GM20000 (cell line): ENCODE measurements around the gene TMEM234.

Source experiments
- DNase-seq: peaks from one replicate; pipeline ENCODE4 v3.0.0; 2012; ENCODE audit warnings: low spot score
- TF ChIP-seq, protein P1 (sequence below): IDR thresholded peaks from 2 replicates; pipeline ENCODE4 v1.5.1; 2012; ENCODE audit warnings: mild to moderate bottlenecking, control low read depth; ENCODE audit errors: extremely low read depth, missing control alignments

The TMEM234 gene

DNA sequence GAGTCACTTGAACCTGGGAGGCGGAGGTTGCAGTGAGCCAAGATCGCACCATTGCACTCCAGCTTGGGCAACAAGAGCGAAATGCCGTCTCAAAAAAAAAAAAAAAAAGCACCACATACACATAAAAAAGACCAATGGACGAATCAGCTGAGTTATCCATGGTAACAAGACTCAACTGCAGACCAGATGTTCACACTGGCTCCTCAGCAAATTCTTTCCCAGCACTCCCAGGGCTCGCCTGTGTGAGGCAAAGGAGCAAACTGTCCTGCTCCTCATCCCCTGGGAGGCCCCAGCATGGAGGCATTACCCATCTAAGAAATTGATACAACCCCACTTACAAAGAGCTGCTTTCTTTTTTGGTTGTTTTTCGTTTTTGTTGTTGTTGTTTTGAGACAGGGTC, 3.1 kb downstream of the TMEM234 start:
- no peak for DNase-seq
- TF ChIP-seq, protein P1, sequence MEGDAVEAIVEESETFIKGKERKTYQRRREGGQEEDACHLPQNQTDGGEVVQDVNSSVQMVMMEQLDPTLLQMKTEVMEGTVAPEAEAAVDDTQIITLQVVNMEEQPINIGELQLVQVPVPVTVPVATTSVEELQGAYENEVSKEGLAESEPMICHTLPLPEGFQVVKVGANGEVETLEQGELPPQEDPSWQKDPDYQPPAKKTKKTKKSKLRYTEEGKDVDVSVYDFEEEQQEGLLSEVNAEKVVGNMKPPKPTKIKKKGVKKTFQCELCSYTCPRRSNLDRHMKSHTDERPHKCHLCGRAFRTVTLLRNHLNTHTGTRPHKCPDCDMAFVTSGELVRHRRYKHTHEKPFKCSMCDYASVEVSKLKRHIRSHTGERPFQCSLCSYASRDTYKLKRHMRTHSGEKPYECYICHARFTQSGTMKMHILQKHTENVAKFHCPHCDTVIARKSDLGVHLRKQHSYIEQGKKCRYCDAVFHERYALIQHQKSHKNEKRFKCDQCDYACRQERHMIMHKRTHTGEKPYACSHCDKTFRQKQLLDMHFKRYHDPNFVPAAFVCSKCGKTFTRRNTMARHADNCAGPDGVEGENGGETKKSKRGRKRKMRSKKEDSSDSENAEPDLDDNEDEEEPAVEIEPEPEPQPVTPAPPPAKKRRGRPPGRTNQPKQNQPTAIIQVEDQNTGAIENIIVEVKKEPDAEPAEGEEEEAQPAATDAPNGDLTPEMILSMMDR: no peak

DNA sequence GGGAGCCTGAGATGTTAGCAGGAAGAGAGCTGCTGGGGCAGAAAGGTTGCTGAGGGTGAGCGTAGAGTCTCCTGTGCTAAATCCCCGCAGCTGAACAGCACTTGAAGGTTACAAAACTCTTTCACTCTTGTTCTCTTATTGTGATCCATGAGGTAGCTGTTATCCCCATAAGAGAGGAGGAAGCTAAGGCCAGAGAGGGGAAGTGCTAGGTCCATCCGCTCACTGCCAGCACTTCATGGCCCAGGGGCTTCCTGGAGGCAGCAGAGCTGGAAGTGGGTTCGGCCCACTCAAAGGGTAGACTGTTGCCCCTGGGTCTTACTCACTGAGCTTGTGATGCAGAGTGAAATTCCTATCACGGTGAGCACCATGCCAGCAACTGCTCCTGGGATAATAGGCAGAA, 5.6 kb downstream of the TMEM234 start:
- no peak for DNase-seq
- TF ChIP-seq, protein P1: no peak

DNA sequence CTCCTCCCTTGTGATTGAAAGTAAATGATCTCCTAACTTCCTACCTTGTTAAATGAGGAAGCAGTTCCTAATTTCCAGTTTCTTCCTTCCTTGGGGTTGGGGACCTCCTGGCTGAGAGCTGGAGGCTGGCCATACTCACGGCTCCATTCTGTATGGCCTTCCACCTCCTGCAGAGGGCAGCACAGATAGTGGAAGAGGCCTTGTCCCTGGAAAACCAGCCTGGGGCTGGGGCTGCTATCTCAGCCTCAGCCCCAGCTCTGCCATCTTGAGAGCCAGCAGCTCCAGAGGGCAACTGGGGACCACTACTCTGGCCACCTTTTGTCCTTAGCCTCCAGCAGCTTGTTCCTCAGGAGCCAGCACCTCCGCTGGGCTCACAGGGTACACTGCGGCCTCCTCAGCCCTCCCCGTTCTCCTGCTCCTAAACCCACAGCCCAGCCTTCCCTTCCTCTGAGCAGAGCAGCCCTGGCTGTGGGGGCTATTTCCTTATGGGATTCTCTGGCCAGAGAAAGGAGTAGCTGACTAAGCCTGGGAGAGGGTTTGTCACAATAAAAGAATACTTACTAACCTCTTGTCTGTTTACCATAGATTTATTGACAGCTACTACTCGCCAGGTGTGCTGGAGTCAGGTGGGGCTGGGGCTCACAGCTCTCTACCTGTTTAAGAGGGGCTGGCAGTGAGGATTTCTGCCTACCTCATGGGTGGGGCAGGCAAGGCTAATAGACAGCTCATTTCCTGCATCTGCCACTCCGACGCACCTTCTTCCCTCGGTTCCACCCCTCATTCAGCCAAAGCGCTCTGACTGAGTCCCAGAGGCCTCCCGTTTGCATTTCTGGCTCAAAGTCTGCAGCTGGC, 6.3 kb downstream of the TMEM234 start:
- TF ChIP-seq, protein P1: peak; percentile 82
- DNase-seq: peak; percentile 68

DNA sequence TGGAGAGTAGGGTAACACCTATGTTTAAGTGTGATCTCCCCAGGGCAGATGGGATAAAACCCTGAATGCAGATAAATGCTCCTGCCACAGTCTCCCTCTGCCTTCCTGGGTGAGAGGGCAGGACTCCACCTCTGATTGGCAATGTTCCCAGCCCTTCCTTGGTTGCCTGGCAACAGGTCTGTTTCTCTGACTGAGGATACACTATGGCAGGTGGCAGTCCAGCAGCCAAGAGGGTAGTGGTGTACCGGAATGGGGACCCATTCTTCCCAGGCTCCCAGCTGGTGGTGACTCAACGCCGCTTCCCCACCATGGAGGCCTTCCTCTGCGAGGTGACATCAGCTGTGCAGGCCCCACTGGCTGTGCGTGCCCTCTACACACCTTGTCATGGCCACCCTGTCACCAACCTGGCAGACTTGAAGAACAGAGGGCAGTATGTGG, 13.2 kb downstream of the TMEM234 start, which contains the start of gene DCDC2B:
DCDC2B (plus strand) TSS at position 199 of the 438 bp plus-strand sequence; CDS start at position 204, 5 bp downstream.
- TF ChIP-seq, protein P1: no peak
- no peak for DNase-seq

DNA sequence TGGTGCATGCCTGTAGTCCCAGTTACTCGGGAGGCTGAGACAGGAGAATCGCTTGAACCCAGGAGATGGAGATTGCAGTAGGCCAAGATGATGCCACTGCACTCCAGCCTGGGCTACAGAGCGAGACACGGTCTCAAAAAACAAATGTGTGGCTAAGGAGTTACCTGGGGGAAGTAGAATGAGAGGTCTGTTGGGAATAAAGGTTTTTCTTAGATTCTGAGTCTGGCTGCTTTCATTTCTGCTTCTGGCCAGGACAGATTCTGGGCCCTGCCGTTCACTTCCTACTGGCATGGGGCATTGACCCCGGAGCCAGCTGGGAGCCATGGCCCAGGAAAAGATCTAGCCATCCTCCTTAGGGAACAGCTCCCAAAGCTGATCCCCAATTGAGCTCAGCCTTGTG, 13.7 kb downstream of the TMEM234 start:
- DNase-seq: no peak

DNA sequence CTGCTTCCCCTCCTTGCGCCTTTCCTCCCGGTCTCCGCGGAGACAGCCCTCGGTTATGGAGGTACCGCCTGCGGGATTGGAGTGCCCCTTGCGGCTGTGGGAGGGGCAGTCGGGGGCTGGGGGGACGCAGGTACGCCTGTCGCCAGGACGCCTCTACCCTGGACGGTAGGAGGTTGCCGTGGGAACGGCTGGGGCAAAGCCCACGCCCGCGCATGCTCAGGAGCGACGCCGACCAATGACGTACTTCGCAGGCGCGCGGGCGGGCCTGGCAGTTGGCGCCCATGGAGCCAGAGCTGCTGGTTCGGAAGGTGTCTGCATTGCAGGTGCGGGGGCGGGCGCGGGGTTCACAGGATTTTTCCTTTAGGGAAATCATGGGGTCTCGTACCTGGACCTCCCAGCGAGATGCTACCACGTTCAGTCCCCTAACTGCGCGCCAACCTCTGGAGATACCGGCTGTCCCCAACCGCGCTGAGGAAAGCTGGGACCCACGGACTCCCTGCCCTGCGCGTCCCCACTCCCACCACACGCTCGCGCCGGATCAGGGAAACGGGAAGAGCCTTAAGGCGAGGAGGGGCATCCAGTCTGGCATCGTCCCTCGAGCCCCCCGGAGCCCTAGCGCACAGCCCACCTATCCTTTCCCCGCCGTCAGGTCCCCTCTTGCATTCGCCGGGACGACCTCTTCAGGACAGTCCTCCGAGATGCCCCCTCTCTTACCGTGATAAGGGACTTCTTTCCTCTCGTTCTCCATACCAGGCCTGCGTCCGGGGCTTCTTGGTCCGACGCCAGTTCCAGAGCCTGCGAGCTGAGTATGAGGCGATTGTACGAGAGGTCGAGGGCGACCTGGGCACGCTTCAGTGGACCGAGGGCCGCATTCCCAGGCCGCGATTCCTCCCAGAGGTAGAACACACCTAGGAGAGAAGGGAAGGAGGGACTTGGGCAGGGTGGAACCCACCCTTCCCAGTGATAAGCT, 16.5 kb downstream of the TMEM234 start, which contains the start of gene IQCC:
IQCC (plus strand) TSS at position 271 of the 970 bp plus-strand sequence; CDS start at position 282, 11 bp downstream.
- peak; percentile 90 for DNase-seq
- TF ChIP-seq, protein P1: no peak

More for the DNA sequence above, 13.7 kb downstream of the TMEM234 start:
- TF ChIP-seq, protein P1: no peak
